Fibroblast of pulmonary artery (primary cell): Measurements from ENCODE around the gene ELFN2.
"Not testable (repeated sequence)": the region's sequence is repeated elsewhere in the genome, so short reads cannot be mapped to it uniquely, and the experiment has no call there.

Experiments
- DNase-seq: peaks from one replicate; pipeline ENCODE4 v3.0.0-alpha.2; 2010; ENCODE audit warnings: low read depth
- H3K4me3 ChIP-seq: replicated peaks from 2 replicates; pipeline ENCODE4 v1.5.1; 2011; ENCODE audit warnings: low read depth, mild to moderate bottlenecking, control low read depth, low read length, moderate library complexity
- TF ChIP-seq, protein P1 (sequence below): IDR thresholded peaks from 2 replicates; pipeline ENCODE4 v1.5.1; 2011; ENCODE audit warnings: mild to moderate bottlenecking, control low read depth, low read length, inconsistent platforms; ENCODE audit errors: missing control alignments

The ELFN2 gene

DNA sequence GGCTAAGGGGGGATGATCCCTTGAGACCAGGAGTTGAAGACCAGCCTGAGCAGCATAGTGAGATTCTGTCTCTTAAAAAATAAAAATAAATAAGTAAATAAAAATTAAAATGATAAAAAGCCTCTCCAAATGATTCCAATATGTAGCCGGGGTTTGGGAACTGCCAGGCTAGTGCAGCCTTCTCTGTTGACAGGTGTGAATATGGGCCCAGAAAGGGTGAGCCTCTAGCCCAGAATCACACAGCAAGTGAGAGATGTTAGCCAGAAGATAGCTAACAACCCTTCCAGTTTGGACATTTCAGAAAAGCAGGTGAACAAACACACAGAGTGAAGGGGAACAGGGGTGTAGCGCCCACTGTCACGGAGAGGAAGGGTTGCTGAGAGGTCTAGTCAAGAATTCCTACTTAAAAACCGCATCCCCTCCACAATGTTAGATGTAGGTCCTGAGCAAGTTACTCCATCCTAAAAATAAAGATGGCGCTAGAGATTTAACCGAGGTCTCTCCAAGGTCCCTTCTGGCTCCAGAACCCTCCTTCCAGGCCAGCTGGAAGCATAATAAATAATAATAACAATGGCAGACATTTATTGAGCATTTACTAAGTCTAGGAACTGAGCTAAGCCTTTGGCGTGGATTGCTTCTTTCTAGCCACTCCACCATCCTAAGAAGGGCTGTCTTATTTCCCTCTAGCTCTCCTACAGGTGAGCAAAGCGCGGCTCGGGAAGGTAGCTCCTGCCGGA, 93.4 kb downstream of the ELFN2 start:
- TF ChIP-seq, protein P1, sequence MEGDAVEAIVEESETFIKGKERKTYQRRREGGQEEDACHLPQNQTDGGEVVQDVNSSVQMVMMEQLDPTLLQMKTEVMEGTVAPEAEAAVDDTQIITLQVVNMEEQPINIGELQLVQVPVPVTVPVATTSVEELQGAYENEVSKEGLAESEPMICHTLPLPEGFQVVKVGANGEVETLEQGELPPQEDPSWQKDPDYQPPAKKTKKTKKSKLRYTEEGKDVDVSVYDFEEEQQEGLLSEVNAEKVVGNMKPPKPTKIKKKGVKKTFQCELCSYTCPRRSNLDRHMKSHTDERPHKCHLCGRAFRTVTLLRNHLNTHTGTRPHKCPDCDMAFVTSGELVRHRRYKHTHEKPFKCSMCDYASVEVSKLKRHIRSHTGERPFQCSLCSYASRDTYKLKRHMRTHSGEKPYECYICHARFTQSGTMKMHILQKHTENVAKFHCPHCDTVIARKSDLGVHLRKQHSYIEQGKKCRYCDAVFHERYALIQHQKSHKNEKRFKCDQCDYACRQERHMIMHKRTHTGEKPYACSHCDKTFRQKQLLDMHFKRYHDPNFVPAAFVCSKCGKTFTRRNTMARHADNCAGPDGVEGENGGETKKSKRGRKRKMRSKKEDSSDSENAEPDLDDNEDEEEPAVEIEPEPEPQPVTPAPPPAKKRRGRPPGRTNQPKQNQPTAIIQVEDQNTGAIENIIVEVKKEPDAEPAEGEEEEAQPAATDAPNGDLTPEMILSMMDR: no peak
- no peak overlapping the region for H3K4me3 ChIP-seq
- no peak for DNase-seq

- TF ChIP-seq, protein P1: no peak
- DNase-seq: no peak
- no peak overlapping the region for H3K4me3 ChIP-seq
Observed at GRCh38 chr22:37331856-37332536, 95.3 kb downstream of the ELFN2 start.

GRCh38 chr22:37331034-37331428, 96.2 kb downstream of the ELFN2 start:
- peak; percentile 40 for DNase-seq
- H3K4me3 ChIP-seq: no peak overlapping the region
- TF ChIP-seq, protein P1: no peak

GRCh38 chr22:37330200-37331033, 96.9 kb downstream of the ELFN2 start:
- TF ChIP-seq, protein P1: peak; percentile 24
- peak; percentile 84 for DNase-seq
- H3K4me3 ChIP-seq: no peak overlapping the region

DNA sequence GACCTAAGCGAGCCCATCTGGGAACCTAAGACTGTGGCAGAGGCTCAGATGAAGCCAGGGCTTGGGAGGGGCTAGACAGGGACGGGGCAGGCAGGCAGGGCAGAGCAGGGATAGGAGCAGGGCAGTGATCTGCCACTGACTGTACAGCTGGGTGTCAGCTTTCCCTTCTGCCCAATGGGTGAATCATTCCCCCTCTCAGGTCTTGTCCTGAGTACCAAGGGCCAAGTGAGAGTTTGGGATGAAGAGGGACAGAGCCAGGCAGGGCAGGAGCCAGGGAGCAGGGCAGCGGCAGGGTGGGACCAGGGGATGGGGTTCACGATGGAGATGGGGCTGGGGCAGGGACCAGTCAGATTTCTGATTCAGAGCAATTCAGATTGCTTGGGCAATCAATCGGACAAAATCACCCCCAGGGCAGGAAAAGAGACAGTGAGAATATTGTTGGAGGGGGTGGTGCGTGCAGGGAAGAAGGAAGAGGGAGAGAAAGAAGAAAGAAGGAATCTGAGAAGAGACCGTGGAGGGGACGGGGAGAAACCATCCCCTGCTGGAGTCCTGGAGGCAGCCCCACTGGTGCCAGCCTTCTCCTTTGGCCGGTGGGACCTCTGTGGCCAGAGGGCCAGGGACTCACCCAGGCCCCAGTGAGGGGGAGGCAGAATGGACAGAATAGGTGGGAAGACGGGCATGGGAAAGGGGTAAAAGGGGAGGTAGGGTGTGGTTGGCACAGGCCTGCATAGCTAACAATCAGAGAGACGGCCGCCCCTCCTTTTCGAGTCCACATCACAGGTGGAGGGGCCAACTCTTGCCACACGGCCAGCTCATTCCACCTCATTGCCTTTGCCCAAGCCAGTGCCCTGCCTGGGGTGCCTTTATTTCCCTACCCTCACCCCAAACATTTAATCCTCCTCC, 97.8 kb downstream of the ELFN2 start:
- no peak overlapping the region for H3K4me3 ChIP-seq
- TF ChIP-seq, protein P1: no peak
- DNase-seq: no peak

GRCh38 chr22:37328538-37329237, 98.6 kb downstream of the ELFN2 start:
- DNase-seq, H3K4me3 ChIP-seq: not testable (repeated sequence)
